T-cell (primary cell): ENCODE measurements around the gene SLC35D2. TPM values are rescaled to one million over a fixed set of nuclear protein-coding genes. Genes with fewer than 3 reads are reported as not detected.
"Not testable (repeated sequence)": the region's sequence is repeated elsewhere in the genome, so short reads cannot be mapped to it uniquely, and the experiment has no call there.

Source experiments
- ATAC-seq, 4 experiments: fragments of 200-7000 bp in 3 of 4; fragments of 150-1000 bp in 1 of 4; cut with Tn5 transposase; replicated peaks in 1 of 4; 1 replicate in 3 of 4; 2 replicates in 1 of 4; pipeline ENCODE4 v1.10.0; 2021; ENCODE audit warnings: moderate library complexity in 3 of 4, mild to moderate bottlenecking in 2 of 4, moderate number of reproducible peaks in 1 of 4
- CTCF ChIA-PET, 2 donors: fragments of 300-600 bp; sonication (Branson Sonifier 250); formaldehyde crosslinking; loops; one replicate each; lab custom pipeline; 2022; ENCODE audit warnings: antibody characterized with exemption in 2 of 2; lab: Charles Lee
- POLR2A ChIA-PET, 2 donors: fragments of 300-600 bp; sonication (Branson Sonifier 250); formaldehyde crosslinking; loops; one replicate each; lab custom pipeline; 2022; ENCODE audit warnings: antibody characterized with exemption in 2 of 2; lab: Charles Lee
- DNase-seq, 35 experiments: peaks; one replicate each; pipeline versions ENCODE4 v3.0.0 to v3.0.0-alpha.2; 2013 to 2023
- H3K27ac ChIP-seq: one replicate; pipeline ENCODE4 v1.5.1; 2013; ENCODE audit warnings: low read length
- H3K27me3 ChIP-seq, 2 experiments: replicated peaks in 1 of 2; 1 replicate in 1 of 2; 2 replicates in 1 of 2; pipeline versions ENCODE4 v1.6.1 to v1.7.0; 2013; ENCODE audit warnings: low read length in 1 of 2, mixed read lengths in 1 of 2; ENCODE audit not compliant: control insufficient read depth in 2 of 2, insufficient read depth in 2 of 2; ENCODE audit errors: extremely low read depth in 1 of 2
- H3K36me3 ChIP-seq, 2 donors: 1 replicate in 1 of 2; 2 replicates in 1 of 2; pipeline versions ENCODE4 v1.6.1 to v1.7.0; 2013; ENCODE audit warnings: low read length in 1 of 2; ENCODE audit not compliant: control insufficient read depth in 2 of 2, insufficient read depth in 1 of 2; ENCODE audit errors: extremely low read depth in 1 of 2
- H3K4me1 ChIP-seq, 2 experiments: 1 replicate in 1 of 2; 2 replicates in 1 of 2; pipeline versions ENCODE4 v1.6.1 to v1.7.0; 2013; ENCODE audit warnings: low read length in 2 of 2, mixed read lengths in 1 of 2; ENCODE audit not compliant: insufficient read depth in 2 of 2, control insufficient read depth in 1 of 2; ENCODE audit errors: extremely low read depth in 1 of 2
- H3K4me3 ChIP-seq, 2 donors: 1 replicate in 1 of 2; 2 replicates in 1 of 2; pipeline versions ENCODE4 v1.5.1 to v1.7.0; 2013; ENCODE audit warnings: mild to moderate bottlenecking in 2 of 2, low read length in 1 of 2, moderate library complexity in 1 of 2; ENCODE audit not compliant: control insufficient read depth in 1 of 2; ENCODE audit errors: extremely low read depth in 1 of 2
- H3K9me3 ChIP-seq: 2 replicates; pipeline ENCODE4 v1.7.0; 2013
- H3K27ac Mint-ChIP-seq, 2 donors: one replicate each; pipeline ENCODE4 v1.8.0; 2020 to 2021; ENCODE audit warnings: mild to moderate bottlenecking in 2 of 2, mixed read lengths in 2 of 2
- H3K27me3 Mint-ChIP-seq, 2 donors: one replicate each; pipeline ENCODE4 v1.8.0; 2021 to 2022; ENCODE audit warnings: mixed read lengths in 2 of 2
- H3K36me3 Mint-ChIP-seq: one replicate; pipeline ENCODE4 v1.8.0; 2021; ENCODE audit warnings: mixed read lengths
- H3K4me1 Mint-ChIP-seq, 3 donors: one replicate each; pipeline ENCODE4 v1.8.0; 2020 to 2022; ENCODE audit warnings: mixed read lengths in 3 of 3, mild to moderate bottlenecking in 1 of 3
- H3K4me3 Mint-ChIP-seq, 3 donors: one replicate each; pipeline ENCODE4 v1.8.0; 2020 to 2022; ENCODE audit warnings: mild to moderate bottlenecking in 3 of 3, mixed read lengths in 3 of 3, moderate library complexity in 3 of 3
- H3K9me3 Mint-ChIP-seq, 3 donors: one replicate each; pipeline ENCODE4 v1.8.0; 2020 to 2022; ENCODE audit warnings: mixed read lengths in 3 of 3
- WGBS: methylation state at CpG from one replicate; pipeline ENCODE4 v1.1.5; 2013; ENCODE audit warnings: missing lambda C conversion rate; ENCODE audit not compliant: insufficient coverage; 5-methylcytosine and 5-hydroxymethylcytosine counted together
- total RNA-seq, 35 experiments: library from RNA in 6 of 35; stranded (reverse) in 6 of 35; fragments of 120-200 nt in 1 of 35; gene quantifications; one replicate each; pipeline versions ENCODE4 v1.2.1 to v1.2.4 and lab custom pipeline; 2013 to 2026

The SLC35D2 gene
- total RNA-seq, 5 donors from 2014 or later (not counting 1 experiment from before 2014, with no cell fraction given) = 16.2 to 31.4 (median 21.8) TPM

- H3K4me1 Mint-ChIP-seq = no peaks in the 10 kb centered on the region
- H3K4me3 Mint-ChIP-seq = no peak overlapping the region
- DNase-seq = no peak
- no peaks in the 10 kb centered on the region for H3K27me3 ChIP-seq
- CTCF ChIA-PET = no interaction called here
- peaks cover 3 to 25% (median 20%) of the 10 kb centered on the region in 3 donors for H3K9me3 Mint-ChIP-seq
- POLR2A ChIA-PET = no interaction called here
- no peak overlapping the region for H3K27ac ChIP-seq
- H3K27ac Mint-ChIP-seq = no peak overlapping the region
- 92% methylated on average over 2 of the region's 7 CpGs for WGBS
- no peaks in the 10 kb centered on the region for H3K9me3 ChIP-seq
- H3K4me3 ChIP-seq = no peak overlapping the region
- no peaks in the 10 kb centered on the region for H3K4me1 ChIP-seq
- no peak for ATAC-seq
- peaks cover 4% of the 10 kb centered on the region in 2 donors for H3K27me3 Mint-ChIP-seq
- H3K36me3 ChIP-seq = no peaks in the 10 kb centered on the region
- peaks cover 20% of the 10 kb centered on the region for H3K36me3 Mint-ChIP-seq
Measured at GRCh38 chr9:96309850-96310249, 73.7 kb downstream of the SLC35D2 start.

GRCh38 chr9:96306958-96307357, 76.6 kb downstream of the SLC35D2 start:
- DNase-seq, H3K4me3 Mint-ChIP-seq, H3K36me3 ChIP-seq, H3K27ac ChIP-seq, H3K9me3 ChIP-seq, H3K27me3 ChIP-seq, H3K4me1 ChIP-seq, H3K4me1 Mint-ChIP-seq, H3K36me3 Mint-ChIP-seq, CTCF ChIA-PET, H3K4me3 ChIP-seq, H3K27me3 Mint-ChIP-seq, H3K27ac Mint-ChIP-seq, POLR2A ChIA-PET, ATAC-seq: not testable (repeated sequence)
- peaks cover 9 to 13% (median 13%) of the 10 kb centered on the region in 3 donors for H3K9me3 Mint-ChIP-seq
- WGBS = 100% methylated on average over 2 of the region's 6 CpGs

DNA sequence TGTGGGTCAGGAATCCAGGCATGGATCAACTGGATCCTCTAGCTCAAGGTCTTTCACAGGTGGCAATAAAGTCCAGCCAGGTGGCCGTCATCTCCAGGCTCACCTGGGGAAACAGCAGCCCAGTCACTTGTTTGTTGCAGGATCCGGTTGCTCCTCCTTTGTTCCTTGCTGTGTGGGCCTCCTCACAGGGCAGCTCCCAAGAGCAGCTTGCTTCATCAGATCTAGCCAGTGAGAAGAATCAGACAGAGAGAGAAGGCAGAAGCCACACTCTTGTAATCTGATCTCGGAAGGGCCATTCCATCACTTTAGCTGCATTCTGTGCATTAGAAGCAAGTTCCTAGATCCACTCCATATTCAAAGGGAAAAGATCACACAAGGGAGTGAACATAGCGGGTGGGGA, 78.3 kb downstream of the SLC35D2 start:
- Mint-ChIP-seq H3K4me3 (no peak overlapping the region), H3K27ac (no peak overlapping the region), H3K36me3 (no peaks in the 10 kb centered on the region), H3K27me3 (peaks cover 0 to 6% of the 10 kb centered on the region in 2 donors), H3K9me3 (peaks cover 4 to 10% (median 6%) of the 10 kb centered on the region in 3 donors), H3K4me1 (no peaks in the 10 kb centered on the region)
- Histone ChIP-seq H3K4me3 (no peak overlapping the region), H3K27me3 (peaks cover 3 to 5% of the 10 kb centered on the region in 2 experiments), H3K27ac (no peak overlapping the region), H3K4me1 (no peaks in the 10 kb centered on the region), H3K9me3 (no peaks in the 10 kb centered on the region), H3K36me3 (no peaks in the 10 kb centered on the region)
- DNase-seq (no peak), ATAC-seq (no peak)
- POLR2A ChIA-PET = no interaction called here
- WGBS = 78% methylated on average over 2 of the region's 4 CpGs
- CTCF ChIA-PET = no interaction called here

GRCh38 chr9:96304230-96304629, 79.3 kb downstream of the SLC35D2 start:
- no peak overlapping the region for H3K4me3 ChIP-seq
- no peaks in the 10 kb centered on the region for H3K36me3 ChIP-seq
- DNase-seq (no peak), ATAC-seq (no peak)
- Mint-ChIP-seq H3K4me3 (no peak overlapping the region), H3K4me1 (no peaks in the 10 kb centered on the region), H3K36me3 (no peaks in the 10 kb centered on the region), H3K27ac (no peak overlapping the region), H3K27me3 (peaks cover 0 to 6% of the 10 kb centered on the region in 2 donors), H3K9me3 (peaks cover 4 to 10% (median 6%) of the 10 kb centered on the region in 3 donors)
- H3K27ac ChIP-seq = no peak overlapping the region
- CTCF ChIA-PET = no interaction called here
- POLR2A ChIA-PET = interaction anchor here in 1 of 2 donors (0.6 kb wide), 1 partner anchor 61 kb away, joined by 4 read pairs; no protein-coding TSS in a partner anchor
- H3K9me3 ChIP-seq = no peaks in the 10 kb centered on the region
- peaks cover 3 to 5% of the 10 kb centered on the region in 2 experiments for H3K27me3 ChIP-seq
- H3K4me1 ChIP-seq = no peaks in the 10 kb centered on the region

GRCh38 chr9:96302021-96302420, 81.5 kb downstream of the SLC35D2 start, which contains the start of gene HSD17B3:
Gene HSD17B3 (minus strand): TSS chr9:96302176. CDS start chr9:96302104, 72 bp downstream.
- ChIA-PET CTCF (no interaction called here), POLR2A (interaction anchor here in 1 of 2 donors (0.6 kb wide), 1 partner anchor 807 kb away, joined by 3 read pairs; no protein-coding TSS in a partner anchor)
- Histone ChIP-seq H3K9me3 (no peaks in the 10 kb centered on the region), H3K4me3 (no peak within 1 kb of the TSS), H3K36me3 (no peaks in the 10 kb centered on the region), H3K4me1 (no peaks in the 10 kb centered on the region), H3K27me3 (peaks cover 3 to 5% of the 10 kb centered on the region in 2 experiments), H3K27ac (no peak within 1 kb of the TSS)
- H3K27me3 Mint-ChIP-seq = peaks cover 0 to 10% of the 10 kb centered on the region in 2 donors
- H3K9me3 Mint-ChIP-seq = peaks cover 4 to 10% (median 6%) of the 10 kb centered on the region in 3 donors
- no peak for DNase-seq
- H3K36me3 Mint-ChIP-seq = no peaks in the 10 kb centered on the region
- WGBS = 79% methylated on average over 4 of the region's 6 CpGs
- H3K4me3 Mint-ChIP-seq = no peak within 1 kb of the TSS
- ATAC-seq = no peak
- no peak within 1 kb of the TSS for H3K27ac Mint-ChIP-seq
- H3K4me1 Mint-ChIP-seq = no peaks in the 10 kb centered on the region

GRCh38 chr9:96299823-96300222, 83.7 kb downstream of the SLC35D2 start:
- H3K27ac ChIP-seq = no peak overlapping the region
- H3K36me3 ChIP-seq = no peaks in the 10 kb centered on the region
- no peak for ATAC-seq
- no peak overlapping the region for H3K27ac Mint-ChIP-seq
- H3K4me3 Mint-ChIP-seq = no peak overlapping the region
- no peaks in the 10 kb centered on the region for H3K4me1 Mint-ChIP-seq
- peaks cover 7 to 13% (median 10%) of the 10 kb centered on the region in 3 donors for H3K9me3 Mint-ChIP-seq
- H3K9me3 ChIP-seq = no peaks in the 10 kb centered on the region
- no peak for DNase-seq
- peaks cover 0 to 14% of the 10 kb centered on the region in 2 donors for H3K27me3 Mint-ChIP-seq
- H3K4me1 ChIP-seq = no peaks in the 10 kb centered on the region
- no CpG with 5 or more reads among the region's 4 CpGs for WGBS
- peaks cover 3 to 5% of the 10 kb centered on the region in 2 experiments for H3K27me3 ChIP-seq
- no peak overlapping the region for H3K4me3 ChIP-seq
- ChIA-PET POLR2A (interaction anchor here in 1 of 2 donors (0.6 kb wide), 1 partner anchor 1680 kb away, joined by 7 read pairs; no protein-coding TSS in a partner anchor), CTCF (no interaction called here)
- no peaks in the 10 kb centered on the region for H3K36me3 Mint-ChIP-seq
